HS-27A (cell line): ENCODE data around the gene KCNE2.
"Not testable (repeated sequence)": the region's sequence is repeated elsewhere in the genome, so short reads cannot be mapped to it uniquely, and the experiment has no call there.

Experiments
- DNase-seq: peaks from one replicate; pipeline ENCODE4 v3.0.0-alpha.2; 2012; ENCODE audit warnings: low read depth, missing footprints

KCNE2 gene

DNA sequence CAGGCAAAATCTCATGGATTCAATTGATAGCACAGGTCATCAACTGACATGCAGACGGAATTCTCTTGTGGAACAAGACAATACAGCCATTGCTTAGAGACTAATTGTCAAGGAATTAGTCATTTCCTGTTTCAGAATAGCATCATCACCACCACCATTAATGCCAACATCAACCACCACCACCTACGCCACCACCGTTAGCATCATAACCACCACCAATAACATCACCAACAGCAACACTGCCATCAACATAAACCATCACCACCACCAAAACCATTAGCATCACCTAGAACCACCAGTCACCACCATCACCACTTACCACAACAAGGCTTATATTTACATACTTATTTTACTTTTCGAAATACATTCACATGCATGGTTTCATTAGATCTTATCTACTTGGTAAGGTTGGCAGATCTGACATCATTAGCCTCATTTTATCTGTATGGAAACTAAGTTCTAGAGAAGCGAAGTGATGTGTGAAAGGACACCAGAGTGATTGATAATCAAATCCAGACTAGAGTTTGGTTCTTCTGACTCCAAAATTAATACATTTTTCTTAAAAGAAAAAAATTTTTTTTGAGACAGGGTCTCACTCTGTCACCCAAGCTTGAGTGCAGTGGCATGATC lies 53.8 kb downstream of the KCNE2 start:
- not testable (repeated sequence) for DNase-seq
